H1 (cell line): Measurements from ENCODE around the gene PRR7. TPM values are rescaled to one million over a fixed set of nuclear protein-coding genes. Genes with fewer than 3 reads are reported as not detected.

ENCODE experiments used
- CTCF ChIA-PET: fragments of 300-600 bp; sonication (Branson Sonifier 250); formaldehyde crosslinking; loops from one replicate; lab custom pipeline; 2021; ENCODE audit not compliant: partially characterized antibody; lab: Charles Lee
- POLR2A ChIA-PET: fragments of 300-600 bp; sonication (Branson Sonifier 250); formaldehyde crosslinking; loops from one replicate; lab custom pipeline; 2021; ENCODE audit warnings: inconsistent platforms; ENCODE audit not compliant: partially characterized antibody; lab: Charles Lee
- DNase-seq, 2 experiments: peaks; one replicate each; pipeline versions ENCODE4 v3.0.0 to v3.0.0-alpha.2; 2010 to 2022; ENCODE audit warnings: low spot score in 2 of 2, low read depth in 1 of 2, mixed read lengths in 1 of 2
- FAIRE-seq: peaks from 2 replicates; lab custom pipeline; 2011; peaks lifted over from hg19 to GRCh38; lab: Jason Lieb, UNC
- H2AFZ ChIP-seq: 2 replicates; pipeline ENCODE4 v1.8.1; 2012; ENCODE audit warnings: low read length, inconsistent platforms
- H2AK5ac ChIP-seq: 2 replicates; pipeline ENCODE4 v1.6.1; 2013; ENCODE audit warnings: low read depth, low read length
- H2BK120ac ChIP-seq: replicated peaks from 2 replicates; pipeline ENCODE3; 2013; ENCODE audit warnings: low read depth, low read length, inconsistent platforms
- H2BK12ac ChIP-seq: 2 replicates; pipeline ENCODE4 v1.6.1; 2013; ENCODE audit warnings: low read depth, low read length
- H2BK15ac ChIP-seq: 2 replicates; pipeline ENCODE4 v1.6.1; 2013; ENCODE audit warnings: low read length
- H2BK20ac ChIP-seq: 2 replicates; pipeline ENCODE4 v1.6.1; 2013; ENCODE audit warnings: low read length
- H2BK5ac ChIP-seq: 2 replicates; pipeline ENCODE4 v1.6.1; 2013; ENCODE audit warnings: low read depth, low read length
- H3K14ac ChIP-seq: 2 replicates; pipeline ENCODE4 v1.6.1; 2013; ENCODE audit warnings: inconsistent platforms; ENCODE audit not compliant: insufficient read length
- H3K18ac ChIP-seq: 2 replicates; pipeline ENCODE4 v1.6.1; 2013; ENCODE audit warnings: low read length; ENCODE audit errors: extremely low read depth
- H3K23ac ChIP-seq: 2 replicates; pipeline ENCODE4 v1.6.1; 2013; ENCODE audit warnings: inconsistent platforms; ENCODE audit not compliant: insufficient read length
- H3K23me2 ChIP-seq: 2 replicates; pipeline ENCODE4 v1.6.1; 2013; ENCODE audit warnings: low read depth, low read length
- H3K27ac ChIP-seq: 2 replicates; pipeline ENCODE4 v1.6.1; 2011; ENCODE audit warnings: low read depth, low read length, inconsistent platforms
- H3K27me3 ChIP-seq, 4 experiments: replicated peaks in 1 of 4; 1 replicate in 1 of 4; 2 replicates in 3 of 4; pipeline versions ENCODE4 v1.6.1 to v1.8.1; 2011 to 2013; ENCODE audit warnings: low read length in 3 of 4, mild to moderate bottlenecking in 3 of 4, inconsistent platforms in 2 of 4, mixed read lengths in 2 of 4, moderate library complexity in 1 of 4; ENCODE audit not compliant: control insufficient read depth in 3 of 4, insufficient read depth in 3 of 4; ENCODE audit errors: extremely low read depth in 1 of 4
- H3K36me3 ChIP-seq, 4 experiments: 2 replicates each; pipeline versions ENCODE4 v1.6.1 to v1.8.1; 2011 to 2013; ENCODE audit warnings: mild to moderate bottlenecking in 4 of 4, low read length in 3 of 4, moderate library complexity in 2 of 4, control low read depth in 1 of 4, inconsistent platforms in 1 of 4; ENCODE audit not compliant: insufficient read depth in 4 of 4, control insufficient read depth in 2 of 4
- H3K4ac ChIP-seq: replicated peaks from 2 replicates; pipeline ENCODE3; 2013; ENCODE audit warnings: low read length, low read depth, mixed read lengths, inconsistent platforms; ENCODE audit not compliant: insufficient read length
- H3K4me1 ChIP-seq, 4 experiments: replicated peaks in 1 of 4; 1 replicate in 1 of 4; 2 replicates in 3 of 4; pipeline versions ENCODE4 v1.6.1 to v1.8.1; 2011 to 2013; ENCODE audit warnings: low read length in 3 of 4, inconsistent platforms in 2 of 4, mixed read lengths in 1 of 4; ENCODE audit not compliant: insufficient read depth in 4 of 4, control insufficient read depth in 3 of 4
- H3K4me2 ChIP-seq, 2 experiments: 2 replicates each; pipeline versions ENCODE4 v1.6.1 to v1.8.1; 2011 to 2013; ENCODE audit warnings: low read depth in 2 of 2, low read length in 2 of 2, control low read depth in 1 of 2, inconsistent platforms in 1 of 2, mild to moderate bottlenecking in 1 of 2; ENCODE audit not compliant: insufficient read depth in 1 of 2
- H3K4me3 ChIP-seq, 4 experiments: fragments of 200-600, 300-600 bp in 1 of 4; sonication (generic), shearing (Covaris generic), sonication (Bioruptor Twin) in 1 of 4; 2 replicates each; pipeline versions ENCODE4 v1.5.1 to v1.8.1; 2011 to 2016; ENCODE audit warnings: low read length in 4 of 4, low read depth in 3 of 4, control low read depth in 2 of 4, inconsistent platforms in 2 of 4, mild to moderate bottlenecking in 2 of 4, mixed read lengths in 1 of 4, moderate library complexity in 1 of 4; ENCODE audit not compliant: insufficient read depth in 2 of 4; ENCODE audit errors: extremely low read depth in 1 of 4
- H3K56ac ChIP-seq: replicated peaks from 2 replicates; pipeline ENCODE3; 2013; ENCODE audit warnings: low read depth, mild to moderate bottlenecking, mixed read lengths, low read length, inconsistent platforms; ENCODE audit not compliant: insufficient read length
- H3K79me1 ChIP-seq: 2 replicates; pipeline ENCODE4 v1.6.1; 2013; ENCODE audit warnings: low read depth, low read length, control low read depth
- H3K79me2 ChIP-seq, 2 experiments: 2 replicates each; pipeline versions ENCODE4 v1.6.1 to v1.8.1; 2012 to 2013; ENCODE audit warnings: low read length in 2 of 2, mild to moderate bottlenecking in 2 of 2, inconsistent platforms in 1 of 2; ENCODE audit not compliant: insufficient read depth in 2 of 2, control insufficient read depth in 1 of 2
- H3K9ac ChIP-seq, 4 experiments: replicated peaks in 1 of 4; 1 replicate in 1 of 4; 2 replicates in 3 of 4; pipeline versions ENCODE4 v1.6.1 to v1.8.1; 2011 to 2013; ENCODE audit warnings: low read depth in 3 of 4, low read length in 3 of 4, control low read depth in 2 of 4, mild to moderate bottlenecking in 2 of 4, moderate library complexity in 2 of 4, inconsistent platforms in 1 of 4; ENCODE audit errors: extremely low read depth in 1 of 4
- H3K9me3 ChIP-seq, 2 experiments: 2 replicates each; pipeline versions ENCODE4 v1.6.1 to v1.8.1; 2012 to 2013; ENCODE audit warnings: mild to moderate bottlenecking in 2 of 2, moderate library complexity in 2 of 2, control low read depth in 1 of 2, inconsistent platforms in 1 of 2, low read depth in 1 of 2, low read length in 1 of 2, mixed read lengths in 1 of 2; ENCODE audit not compliant: insufficient read depth in 2 of 2
- H4K20me1 ChIP-seq, 2 experiments: replicated peaks in 1 of 2; 2 replicates each; pipeline versions ENCODE3 to v1.8.1; 2011 to 2013; ENCODE audit warnings: inconsistent platforms in 2 of 2, low read length in 2 of 2, mild to moderate bottlenecking in 1 of 2; ENCODE audit not compliant: insufficient read depth in 2 of 2, control insufficient read depth in 1 of 2
- H4K5ac ChIP-seq: 2 replicates; pipeline ENCODE4 v1.6.1; 2013; ENCODE audit warnings: low read length, low read depth, mixed read lengths, inconsistent platforms; ENCODE audit not compliant: insufficient read length
- H4K8ac ChIP-seq: 2 replicates; pipeline ENCODE4 v1.8.0; 2013; ENCODE audit warnings: mild to moderate bottlenecking, moderate library complexity, low read length, inconsistent platforms; ENCODE audit not compliant: insufficient read depth; ENCODE audit errors: extremely low read depth
- H4K91ac ChIP-seq: replicated peaks from 2 replicates; pipeline ENCODE3; 2013; ENCODE audit warnings: low read length, mixed read lengths, inconsistent platforms; ENCODE audit not compliant: insufficient read length
- BACH1 ChIP-seq: IDR thresholded peaks from 2 replicates; pipeline ENCODE4 v1.6.1; 2012; ENCODE audit warnings: low read length, improper control_type of control experiment
- CHD1 ChIP-seq: IDR thresholded peaks from 2 replicates; pipeline ENCODE4 v1.6.1; 2012; ENCODE audit warnings: low read depth, low read length, improper control_type of control experiment
- CREB1 ChIP-seq: IDR thresholded peaks from 2 replicates; pipeline ENCODE4 v1.6.1; 2012; ENCODE audit warnings: inconsistent platforms
- JUND ChIP-seq: IDR thresholded peaks from 2 replicates; pipeline ENCODE4 v1.6.1; 2011; ENCODE audit warnings: mild to moderate bottlenecking, improper control_type of control experiment, low read length
- WGBS, 2 experiments: shearing (Covaris generic) in 1 of 2; methylation state at CpG; one replicate each; pipeline versions ENCODE4 v1.1.6 to v1.1.7; 2013 to 2015; ENCODE audit warnings: low lambda C conversion rate in 2 of 2, mixed read lengths in 2 of 2, inconsistent platforms in 1 of 2, low coverage in 1 of 2, missing lambda C conversion rate in 1 of 2; ENCODE audit not compliant: insufficient replicate concordance in 2 of 2, insufficient coverage in 1 of 2, insufficient read length in 1 of 2; ENCODE audit errors: extremely low coverage in 1 of 2, missing lambda C conversion rate in 1 of 2; 5-methylcytosine and 5-hydroxymethylcytosine counted together
- polyA plus RNA-seq, 7 experiments: library from polyadenylated mRNA; depleted of rRNA in 3 of 7; stranded (reverse) in 5 of 7; unstranded in 2 of 7; fragments of >200 nt in 5 of 7; fragments of 200-250 nt in 2 of 7; gene quantifications; 1 replicate in 5 of 7; 2 replicates in 1 of 7; 4 replicates in 1 of 7; pipeline versions ENCODE4 v1.2.1 to v1.2.3, GENCODE V29; 2011 to 2013; ENCODE audit warnings: missing spikeins in 2 of 7, mixed read lengths in 2 of 7
- total RNA-seq: library from RNA; stranded (reverse); fragmentation: NEBNext Ultra II Directional; extraction: Animal tissue kit (Norgen Biotek cat#: 25700); gene quantifications from 2 replicates; pipeline ENCODE4 v1.2.1, GENCODE V29; 2021
- TF ChIP-seq, protein P1 (sequence below): IDR thresholded peaks from 2 replicates; pipeline ENCODE4 v1.6.1; 2012; ENCODE audit warnings: low read length, inconsistent platforms

Gene PRR7
- total and polyA plus RNA-seq, 2 of the 8 experiments (the other 6 are each of a cell fraction or from before 2014, with no cell fraction given), result 8.0 to 11.8 TPM

GRCh38 chr5:177427919-177428573, 18.6 kb upstream of the PRR7 start:
- ChIA-PET CTCF (interaction anchor here (0.6 to 7.1 kb wide), 15 partner anchors 10 to 92 kb away, joined by 3 to 57 read pairs (median 6); partner anchors contain the start of gene PFN3), POLR2A (interaction anchor here (0.7 to 24.2 kb wide), 15 partner anchors 11 to 88 kb away, joined by 3 to 460 read pairs (median 5); partner anchors contain the start of genes DDX41 and PRR7)
- no peaks in the 10 kb centered on the region for H3K27me3 ChIP-seq
- no peak for DNase-seq
- H3K27ac ChIP-seq, result peak overlapping the region; percentile 56; the same call in 1 of the 2 replicates
- peaks cover 4 to 14% (median 9%) of the 10 kb centered on the region in 4 experiments; a peak in 6 of 7 replicates for H3K4me1 ChIP-seq
- H3K23me2 ChIP-seq, result peaks cover 10% of the 10 kb centered on the region
- H3K4me3 ChIP-seq, result peak overlapping the region in 3 of 4 experiments; percentile 55 to 92 (median 69); a peak in 3 of 8 replicates
- no peak overlapping the region for H2BK20ac ChIP-seq
- no peak overlapping the region for H2BK120ac ChIP-seq
- H3K79me1 ChIP-seq, result peaks cover 16% of the 10 kb centered on the region
- no peak overlapping the region for H3K18ac ChIP-seq
- peaks cover 0 to 26% of the 10 kb centered on the region in 2 experiments; a peak in 2 of 4 replicates for H3K79me2 ChIP-seq
- peak overlapping the region; percentile 70 to 94 for H3K4me2 ChIP-seq
- 0 out of 2 replicates have a peak overlapping the region, but pooled peaks have one; percentile 84 for H2BK12ac ChIP-seq
- no peaks in the 10 kb centered on the region for H3K9me3 ChIP-seq
- H3K4ac ChIP-seq, result no peak overlapping the region
- H4K5ac ChIP-seq, result no peak overlapping the region
- no peak overlapping the region for H2AFZ ChIP-seq
- 90% methylated on average over 11 of the region's 11 CpGs; no CpG with 5 or more reads in 1 of the 2 experiments for WGBS, 2 experiments
- H4K20me1 ChIP-seq, result peaks cover 15 to 22% of the 10 kb centered on the region in 2 experiments
- H2BK5ac ChIP-seq, result no peak overlapping the region
- FAIRE-seq, result no peak
- H3K23ac ChIP-seq, result no peak overlapping the region
- no peak overlapping the region for H3K14ac ChIP-seq
- H4K91ac ChIP-seq, result no peak overlapping the region
- peak overlapping the region; percentile 81; the same call in 1 of the 2 replicates for H2BK15ac ChIP-seq
- no peak overlapping the region for H3K56ac ChIP-seq
- peak overlapping the region in 3 of 4 experiments; percentile 37 to 94 (median 90); a peak in 4 of 7 replicates for H3K9ac ChIP-seq
- TF ChIP-seq BACH1 (no peak), CHD1 (no peak), JUND (no peak), CREB1 (no peak)
- TF ChIP-seq, protein P1, sequence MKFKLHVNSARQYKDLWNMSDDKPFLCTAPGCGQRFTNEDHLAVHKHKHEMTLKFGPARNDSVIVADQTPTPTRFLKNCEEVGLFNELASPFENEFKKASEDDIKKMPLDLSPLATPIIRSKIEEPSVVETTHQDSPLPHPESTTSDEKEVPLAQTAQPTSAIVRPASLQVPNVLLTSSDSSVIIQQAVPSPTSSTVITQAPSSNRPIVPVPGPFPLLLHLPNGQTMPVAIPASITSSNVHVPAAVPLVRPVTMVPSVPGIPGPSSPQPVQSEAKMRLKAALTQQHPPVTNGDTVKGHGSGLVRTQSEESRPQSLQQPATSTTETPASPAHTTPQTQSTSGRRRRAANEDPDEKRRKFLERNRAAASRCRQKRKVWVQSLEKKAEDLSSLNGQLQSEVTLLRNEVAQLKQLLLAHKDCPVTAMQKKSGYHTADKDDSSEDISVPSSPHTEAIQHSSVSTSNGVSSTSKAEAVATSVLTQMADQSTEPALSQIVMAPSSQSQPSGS, result no peak
- H4K8ac ChIP-seq, result no peak overlapping the region
- peaks cover 2 to 19% (median 13%) of the 10 kb centered on the region in 4 experiments; a peak in 4 of 8 replicates for H3K36me3 ChIP-seq
- H2AK5ac ChIP-seq, result no peak overlapping the region
